ENCODE results near the gene GSTM3. TPM values are rescaled to one million over a fixed set of nuclear protein-coding genes. Genes with fewer than 3 reads are reported as not detected.
"Not testable (repeated sequence)": the region's sequence is repeated elsewhere in the genome, so short reads cannot be mapped to it uniquely, and the experiment has no call there.

GSTM3 gene
- total RNA-seq, 1 donor from 2014 or later: 93.7 TPM

DNA sequence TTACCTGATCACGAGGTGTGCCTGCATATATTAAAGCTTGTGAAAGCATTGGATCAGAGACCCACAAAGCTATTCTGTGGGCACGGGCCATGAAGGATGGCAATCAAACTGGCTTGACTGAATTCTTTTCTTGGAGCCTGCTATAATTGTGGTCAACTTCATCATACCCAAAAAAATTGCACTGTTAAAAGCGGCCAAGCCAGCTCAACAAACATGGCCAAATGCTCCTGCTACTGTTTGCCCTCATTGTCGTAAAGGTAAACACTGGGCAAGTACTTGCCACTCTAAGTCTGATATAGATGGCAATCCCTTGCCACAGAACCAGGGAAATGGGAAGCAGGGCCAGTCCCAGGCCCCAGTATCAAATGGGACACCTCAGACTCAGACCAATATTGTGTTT lies 35.4 kb downstream of the GSTM3 start:
- H3K4me1 ChIP-seq: no peaks in the 10 kb centered on the region
- TF ChIP-seq, protein P1, sequence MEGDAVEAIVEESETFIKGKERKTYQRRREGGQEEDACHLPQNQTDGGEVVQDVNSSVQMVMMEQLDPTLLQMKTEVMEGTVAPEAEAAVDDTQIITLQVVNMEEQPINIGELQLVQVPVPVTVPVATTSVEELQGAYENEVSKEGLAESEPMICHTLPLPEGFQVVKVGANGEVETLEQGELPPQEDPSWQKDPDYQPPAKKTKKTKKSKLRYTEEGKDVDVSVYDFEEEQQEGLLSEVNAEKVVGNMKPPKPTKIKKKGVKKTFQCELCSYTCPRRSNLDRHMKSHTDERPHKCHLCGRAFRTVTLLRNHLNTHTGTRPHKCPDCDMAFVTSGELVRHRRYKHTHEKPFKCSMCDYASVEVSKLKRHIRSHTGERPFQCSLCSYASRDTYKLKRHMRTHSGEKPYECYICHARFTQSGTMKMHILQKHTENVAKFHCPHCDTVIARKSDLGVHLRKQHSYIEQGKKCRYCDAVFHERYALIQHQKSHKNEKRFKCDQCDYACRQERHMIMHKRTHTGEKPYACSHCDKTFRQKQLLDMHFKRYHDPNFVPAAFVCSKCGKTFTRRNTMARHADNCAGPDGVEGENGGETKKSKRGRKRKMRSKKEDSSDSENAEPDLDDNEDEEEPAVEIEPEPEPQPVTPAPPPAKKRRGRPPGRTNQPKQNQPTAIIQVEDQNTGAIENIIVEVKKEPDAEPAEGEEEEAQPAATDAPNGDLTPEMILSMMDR (IDR thresholded peaks at IDR 0.05; ENCODE audit: borderline replicate concordance): no peak
- no peaks in the 10 kb centered on the region for H3K27me3 ChIP-seq (ENCODE audit: low read depth)
- no peak overlapping the region for H3K27ac ChIP-seq (replicated peaks)
- peaks cover 27% of the 10 kb centered on the region for H3K9me3 ChIP-seq (replicated peaks)
- no peak for DNase-seq
- no peaks in the 10 kb centered on the region for H3K36me3 ChIP-seq
- H3K4me3 ChIP-seq: no peak overlapping the region
- intact Hi-C loops (cut with micrococcal nuclease): no loop called here

DNA sequence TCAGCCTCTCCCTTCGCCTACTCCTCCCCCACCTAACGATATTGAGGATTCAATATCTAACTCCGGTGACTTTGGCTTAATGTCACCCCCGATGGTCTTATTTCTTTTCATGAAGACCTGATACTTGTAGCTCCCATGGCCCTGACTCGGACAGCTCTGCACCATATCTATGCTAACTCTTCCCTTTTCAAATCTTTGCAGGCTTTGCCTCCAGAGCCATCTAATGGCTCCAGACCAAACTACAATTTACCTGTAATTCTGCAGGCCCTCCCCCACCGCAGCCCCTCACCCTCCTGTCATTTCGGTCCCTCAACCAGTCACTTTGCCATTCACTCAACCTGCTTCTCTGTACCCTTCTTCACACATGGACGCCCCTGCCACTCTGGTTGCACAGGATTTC lies 36.7 kb downstream of the GSTM3 start:
- intact Hi-C loops (cut with micrococcal nuclease): no loop called here

GRCh38 chr1:109702940-109703339 lies 37.9 kb downstream of the GSTM3 start:
- H3K27ac ChIP-seq (replicated peaks); DNase-seq; H3K4me1 ChIP-seq; intact Hi-C loops (cut with micrococcal nuclease); H3K4me3 ChIP-seq; H3K9me3 ChIP-seq (replicated peaks); H3K27me3 ChIP-seq (ENCODE audit: low read depth); H3K36me3 ChIP-seq: not testable (repeated sequence)

More for the DNA sequence above, 36.7 kb downstream of the GSTM3 start:
- Histone ChIP-seq H3K4me3 (no peak overlapping the region), H3K36me3 (no peaks in the 10 kb centered on the region), H3K27ac (replicated peaks) (no peak overlapping the region), H3K9me3 (replicated peaks) (peaks cover 20% of the 10 kb centered on the region), H3K27me3 (ENCODE audit: low read depth) (no peaks in the 10 kb centered on the region), H3K4me1 (no peaks in the 10 kb centered on the region)
- TF ChIP-seq, protein P1 (IDR thresholded peaks at IDR 0.05; ENCODE audit: borderline replicate concordance): no peak
- DNase-seq: no peak

DNA sequence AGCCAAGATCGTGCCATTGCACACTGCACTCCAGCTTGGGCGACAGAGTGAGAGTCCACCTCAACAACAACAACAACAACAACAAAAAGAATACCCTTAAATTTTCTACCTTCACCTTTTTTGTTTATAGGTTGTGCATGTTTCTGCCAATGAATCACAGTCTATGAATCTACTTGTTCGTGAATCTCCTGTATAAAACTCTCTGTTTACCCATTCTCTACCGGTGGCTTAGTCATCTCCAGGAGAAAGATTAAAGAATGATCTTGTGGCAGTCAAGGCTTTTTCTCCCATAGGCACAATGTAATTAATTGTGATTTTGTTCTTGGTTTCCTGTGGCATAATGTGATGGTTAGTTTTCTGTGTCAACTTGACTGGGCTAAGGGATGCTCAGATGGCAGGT lies 43.0 kb downstream of the GSTM3 start:
- H3K9me3 ChIP-seq (replicated peaks); DNase-seq; H3K36me3 ChIP-seq; H3K27ac ChIP-seq (replicated peaks); intact Hi-C loops (cut with micrococcal nuclease); H3K27me3 ChIP-seq (ENCODE audit: low read depth); H3K4me3 ChIP-seq; H3K4me1 ChIP-seq: not testable (repeated sequence)

GRCh38 chr1:109697066-109697465 lies 43.8 kb downstream of the GSTM3 start:
- Histone ChIP-seq H3K27me3 (ENCODE audit: low read depth) (no peaks in the 10 kb centered on the region), H3K36me3 (no peaks in the 10 kb centered on the region), H3K4me3 (no peak overlapping the region), H3K27ac (replicated peaks) (no peak overlapping the region), H3K4me1 (no peaks in the 10 kb centered on the region), H3K9me3 (replicated peaks) (no peaks in the 10 kb centered on the region)
- no peak for DNase-seq
- intact Hi-C loops (cut with micrococcal nuclease): no loop called here
- TF ChIP-seq, protein P1 (IDR thresholded peaks at IDR 0.05; ENCODE audit: borderline replicate concordance): no peak

DNA sequence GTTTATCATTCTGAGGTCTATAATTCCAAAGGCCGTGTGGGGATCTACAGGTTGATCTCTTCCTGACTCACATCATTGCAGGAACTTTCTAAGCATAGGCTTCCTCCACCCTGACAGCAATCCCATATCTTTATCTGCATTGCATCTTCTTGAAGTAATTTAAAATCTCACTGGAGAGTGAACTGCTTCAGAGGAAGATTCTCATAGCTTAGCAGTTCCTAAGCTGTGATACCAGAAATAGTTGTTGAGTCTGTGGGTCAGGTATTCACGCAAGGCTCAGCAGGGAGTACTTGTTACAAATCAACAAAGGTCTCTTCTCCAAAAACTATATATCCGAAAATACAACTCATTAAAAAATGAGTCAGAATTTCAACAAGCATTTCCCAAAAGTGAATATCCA lies 45.7 kb downstream of the GSTM3 start:
- H3K36me3 ChIP-seq; H3K27me3 ChIP-seq (ENCODE audit: low read depth); H3K4me3 ChIP-seq; DNase-seq; H3K4me1 ChIP-seq; H3K9me3 ChIP-seq (replicated peaks); intact Hi-C loops (cut with micrococcal nuclease); H3K27ac ChIP-seq (replicated peaks): not testable (repeated sequence)

- DNase-seq; H3K36me3 ChIP-seq; H3K27me3 ChIP-seq (ENCODE audit: low read depth); H3K4me1 ChIP-seq; H3K4me3 ChIP-seq; intact Hi-C loops (cut with micrococcal nuclease); H3K27ac ChIP-seq (replicated peaks); H3K9me3 ChIP-seq (replicated peaks): not testable (repeated sequence)
Measured at GRCh38 chr1:109694400-109694799, 46.4 kb downstream of the GSTM3 start.

GRCh38 chr1:109691759-109692158 lies 49.1 kb downstream of the GSTM3 start:
- H3K9me3 ChIP-seq (replicated peaks): no peaks in the 10 kb centered on the region
- no peaks in the 10 kb centered on the region for H3K27me3 ChIP-seq (ENCODE audit: low read depth)
- no peaks in the 10 kb centered on the region for H3K4me1 ChIP-seq
- no peak overlapping the region for H3K4me3 ChIP-seq
- TF ChIP-seq, protein P1 (IDR thresholded peaks at IDR 0.05; ENCODE audit: borderline replicate concordance): no peak
- no peak for DNase-seq
- H3K27ac ChIP-seq (replicated peaks): no peak overlapping the region
- intact Hi-C loops (cut with micrococcal nuclease): no loop called here
- H3K36me3 ChIP-seq: no peaks in the 10 kb centered on the region

Data from left ventricle myocardium inferior (tissue), 1 donor.